DOHH2 (cell line): ENCODE results near the gene CDC42SE2.

Experiments
- H3F3A ChIP-seq: fragments of 200-600 bp; sonication (generic), shearing (Covaris generic); 2 replicates; pipeline ENCODE4 v1.6.0; 2016; ENCODE audit warnings: antibody characterized with exemption, mild to moderate bottlenecking; ENCODE audit not compliant: control insufficient read depth, insufficient read depth
- H3K27ac ChIP-seq: fragments of 200-600 bp; sonication (generic); 2 replicates; pipeline ENCODE4 v1.5.1; 2014; ENCODE audit warnings: low read depth, mild to moderate bottlenecking, low read length, moderate library complexity
- H3K27me3 ChIP-seq: fragments of 200-600 bp; sonication (generic); 2 replicates; pipeline ENCODE4 v1.6.1; 2014; ENCODE audit warnings: mild to moderate bottlenecking, low read length, mixed read lengths; ENCODE audit not compliant: control insufficient read depth
- H3K36me3 ChIP-seq: fragments of 200-600 bp; sonication (generic); 2 replicates; pipeline ENCODE4 v1.6.1; 2014; ENCODE audit warnings: mild to moderate bottlenecking, low read length, moderate library complexity, mixed read lengths; ENCODE audit not compliant: control insufficient read depth
- H3K4me1 ChIP-seq: fragments of 200-600 bp; sonication (generic); 2 replicates; pipeline ENCODE4 v1.6.1; 2014; ENCODE audit warnings: mild to moderate bottlenecking, low read length, mixed read lengths; ENCODE audit not compliant: control insufficient read depth
- H3K4me2 ChIP-seq: fragments of 200-600 bp; sonication (generic); 2 replicates; pipeline ENCODE4 v1.6.0; 2014; ENCODE audit warnings: mild to moderate bottlenecking, low read length, moderate library complexity
- H3K4me3 ChIP-seq: fragments of 200-600 bp; sonication (generic); 2 replicates; pipeline ENCODE4 v1.5.1; 2014; ENCODE audit warnings: mild to moderate bottlenecking, low read length, mixed read lengths
- H3K79me2 ChIP-seq: fragments of 200-600 bp; sonication (generic); 2 replicates; pipeline ENCODE4 v1.6.1; 2014; ENCODE audit warnings: mild to moderate bottlenecking, low read length, mixed read lengths; ENCODE audit not compliant: control insufficient read depth
- H3K9me2 ChIP-seq: fragments of 200-600 bp; sonication (generic); replicated peaks from 2 replicates; pipeline ENCODE4 v1.6.1; 2014; ENCODE audit warnings: mild to moderate bottlenecking, low read length, mixed read lengths; ENCODE audit not compliant: control insufficient read depth
- H3K9me3 ChIP-seq: fragments of 200-600 bp; sonication (generic); 2 replicates; pipeline ENCODE4 v1.6.1; 2014; ENCODE audit warnings: antibody characterized with exemption, low read length, mixed read lengths; ENCODE audit not compliant: control insufficient read depth, insufficient read depth
- H4K20me1 ChIP-seq: fragments of 200-600 bp; sonication (generic); 2 replicates; pipeline ENCODE4 v1.6.0; 2014; ENCODE audit warnings: low read depth, mild to moderate bottlenecking, antibody characterized with exemption, low read length, moderate library complexity; ENCODE audit not compliant: control insufficient read depth, insufficient read depth
- CTCF ChIP-seq: fragments of 200-600 bp; sonication (generic); IDR thresholded peaks from one replicate; pipeline ENCODE4 v1.5.1; 2014; ENCODE audit warnings: antibody characterized with exemption, mild to moderate bottlenecking, low read depth, low read length; ENCODE audit not compliant: poor library complexity, severe bottlenecking
- EZH2phosphoT487 ChIP-seq: fragments of 200-600 bp; sonication (generic); IDR thresholded peaks from 2 replicates; pipeline ENCODE4 v1.6.1; 2017; ENCODE audit warnings: borderline replicate concordance, mild to moderate bottlenecking, antibody characterized with exemption, low read length, moderate library complexity, mixed read lengths

The CDC42SE2 gene

GRCh38 chr5:131265311-131265803 lies 1.5 kb downstream of the CDC42SE2 start:
- Histone ChIP-seq H3K79me2 (peaks cover 72% of the 10 kb centered on the region), H3K27ac (peak overlapping the region; percentile 82), H3K9me2 (no peaks in the 10 kb centered on the region), H3K9me3 (no peaks in the 10 kb centered on the region), H3K4me1 (peaks cover 42% of the 10 kb centered on the region), H3K4me3 (peak overlapping the region; percentile 87), H3K36me3 (peaks cover 9% of the 10 kb centered on the region), H4K20me1 (0 out of 2 replicates have a peak, but pooled peaks cover under 1% of the 10 kb centered on the region), H3K27me3 (no peaks in the 10 kb centered on the region), H3K4me2 (peak overlapping the region; percentile 89), H3F3A (peaks cover 13% of the 10 kb centered on the region)
- TF ChIP-seq CTCF (peak; percentile 60), EZH2phosphoT487 (no peak)

- Histone ChIP-seq H4K20me1 (0 out of 2 replicates have a peak, but pooled peaks cover 3% of the 10 kb centered on the region), H3K27me3 (no peaks in the 10 kb centered on the region), H3K36me3 (peaks cover 9% of the 10 kb centered on the region), H3K9me3 (no peaks in the 10 kb centered on the region), H3K79me2 (peaks cover 83% of the 10 kb centered on the region), H3F3A (peaks cover 16% of the 10 kb centered on the region; the same call in 1 of the 2 replicates), H3K9me2 (no peaks in the 10 kb centered on the region), H3K27ac (no peak overlapping the region), H3K4me3 (0 out of 2 replicates have a peak overlapping the region, but pooled peaks have one; percentile 4), H3K4me1 (peaks cover 53% of the 10 kb centered on the region), H3K4me2 (peak overlapping the region; percentile 35)
- TF ChIP-seq CTCF, result no peak
- no peak for TF ChIP-seq EZH2phosphoT487
These were observed 2.7 kb downstream of the CDC42SE2 start for GRCh38 chr5:131266370-131267060.

- peaks cover 9% of the 10 kb centered on the region for H3K36me3 ChIP-seq
- no peak overlapping the region for H3K4me3 ChIP-seq
- H3K4me1 ChIP-seq, result peaks cover 53% of the 10 kb centered on the region
- H3F3A ChIP-seq, result peaks cover 14% of the 10 kb centered on the region
- peaks cover 97% of the 10 kb centered on the region for H3K79me2 ChIP-seq
- no peaks in the 10 kb centered on the region for H3K9me3 ChIP-seq
- no peaks in the 10 kb centered on the region for H3K9me2 ChIP-seq
- H3K27me3 ChIP-seq, result no peaks in the 10 kb centered on the region
- H3K27ac ChIP-seq, result no peak overlapping the region
- no peak overlapping the region for H3K4me2 ChIP-seq
- peaks cover 6% of the 10 kb centered on the region; the same call in 1 of the 2 replicates for H4K20me1 ChIP-seq
- TF ChIP-seq EZH2phosphoT487, result no peak
- no peak for TF ChIP-seq CTCF
These were observed 5.0 kb downstream of the CDC42SE2 start for GRCh38 chr5:131268758-131269370.
